H1 (cell line): Measurements from ENCODE around the gene COMMD1. TPM values are rescaled to one million over a fixed set of nuclear protein-coding genes. Genes with fewer than 3 reads are reported as not detected.

Source experiments
- CTCF ChIA-PET: fragments of 300-600 bp; sonication (Branson Sonifier 250); formaldehyde crosslinking; loops from one replicate; lab custom pipeline; 2021; ENCODE audit not compliant: partially characterized antibody; lab: Charles Lee
- POLR2A ChIA-PET: fragments of 300-600 bp; sonication (Branson Sonifier 250); formaldehyde crosslinking; loops from one replicate; lab custom pipeline; 2021; ENCODE audit warnings: inconsistent platforms; ENCODE audit not compliant: partially characterized antibody; lab: Charles Lee
- DNase-seq, 2 experiments: peaks; one replicate each; pipeline versions ENCODE4 v3.0.0 to v3.0.0-alpha.2; 2010 to 2022; ENCODE audit warnings: low spot score in 2 of 2, low read depth in 1 of 2, mixed read lengths in 1 of 2
- FAIRE-seq: peaks from 2 replicates; lab custom pipeline; 2011; peaks lifted over from hg19 to GRCh38; lab: Jason Lieb, UNC
- H2AFZ ChIP-seq: 2 replicates; pipeline ENCODE4 v1.8.1; 2012; ENCODE audit warnings: low read length, inconsistent platforms
- H2AK5ac ChIP-seq: 2 replicates; pipeline ENCODE4 v1.6.1; 2013; ENCODE audit warnings: low read depth, low read length
- H2BK120ac ChIP-seq: replicated peaks from 2 replicates; pipeline ENCODE3; 2013; ENCODE audit warnings: low read depth, low read length, inconsistent platforms
- H2BK12ac ChIP-seq: 2 replicates; pipeline ENCODE4 v1.6.1; 2013; ENCODE audit warnings: low read depth, low read length
- H2BK15ac ChIP-seq: 2 replicates; pipeline ENCODE4 v1.6.1; 2013; ENCODE audit warnings: low read length
- H2BK20ac ChIP-seq: 2 replicates; pipeline ENCODE4 v1.6.1; 2013; ENCODE audit warnings: low read length
- H2BK5ac ChIP-seq: 2 replicates; pipeline ENCODE4 v1.6.1; 2013; ENCODE audit warnings: low read depth, low read length
- H3K14ac ChIP-seq: 2 replicates; pipeline ENCODE4 v1.6.1; 2013; ENCODE audit warnings: inconsistent platforms; ENCODE audit not compliant: insufficient read length
- H3K18ac ChIP-seq: 2 replicates; pipeline ENCODE4 v1.6.1; 2013; ENCODE audit warnings: low read length; ENCODE audit errors: extremely low read depth
- H3K23ac ChIP-seq: 2 replicates; pipeline ENCODE4 v1.6.1; 2013; ENCODE audit warnings: inconsistent platforms; ENCODE audit not compliant: insufficient read length
- H3K23me2 ChIP-seq: 2 replicates; pipeline ENCODE4 v1.6.1; 2013; ENCODE audit warnings: low read depth, low read length
- H3K27ac ChIP-seq: 2 replicates; pipeline ENCODE4 v1.6.1; 2011; ENCODE audit warnings: low read depth, low read length, inconsistent platforms
- H3K27me3 ChIP-seq, 4 experiments: replicated peaks in 1 of 4; 1 replicate in 1 of 4; 2 replicates in 3 of 4; pipeline versions ENCODE4 v1.6.1 to v1.8.1; 2011 to 2013; ENCODE audit warnings: low read length in 3 of 4, mild to moderate bottlenecking in 3 of 4, inconsistent platforms in 2 of 4, mixed read lengths in 2 of 4, moderate library complexity in 1 of 4; ENCODE audit not compliant: control insufficient read depth in 3 of 4, insufficient read depth in 3 of 4; ENCODE audit errors: extremely low read depth in 1 of 4
- H3K36me3 ChIP-seq, 4 experiments: 2 replicates each; pipeline versions ENCODE4 v1.6.1 to v1.8.1; 2011 to 2013; ENCODE audit warnings: mild to moderate bottlenecking in 4 of 4, low read length in 3 of 4, moderate library complexity in 2 of 4, control low read depth in 1 of 4, inconsistent platforms in 1 of 4; ENCODE audit not compliant: insufficient read depth in 4 of 4, control insufficient read depth in 2 of 4
- H3K4ac ChIP-seq: replicated peaks from 2 replicates; pipeline ENCODE3; 2013; ENCODE audit warnings: low read length, low read depth, mixed read lengths, inconsistent platforms; ENCODE audit not compliant: insufficient read length
- H3K4me1 ChIP-seq, 4 experiments: replicated peaks in 1 of 4; 1 replicate in 1 of 4; 2 replicates in 3 of 4; pipeline versions ENCODE4 v1.6.1 to v1.8.1; 2011 to 2013; ENCODE audit warnings: low read length in 3 of 4, inconsistent platforms in 2 of 4, mixed read lengths in 1 of 4; ENCODE audit not compliant: insufficient read depth in 4 of 4, control insufficient read depth in 3 of 4
- H3K4me2 ChIP-seq, 2 experiments: 2 replicates each; pipeline versions ENCODE4 v1.6.1 to v1.8.1; 2011 to 2013; ENCODE audit warnings: low read depth in 2 of 2, low read length in 2 of 2, control low read depth in 1 of 2, inconsistent platforms in 1 of 2, mild to moderate bottlenecking in 1 of 2; ENCODE audit not compliant: insufficient read depth in 1 of 2
- H3K4me3 ChIP-seq, 4 experiments: fragments of 200-600, 300-600 bp in 1 of 4; sonication (generic), shearing (Covaris generic), sonication (Bioruptor Twin) in 1 of 4; 2 replicates each; pipeline versions ENCODE4 v1.5.1 to v1.8.1; 2011 to 2016; ENCODE audit warnings: low read length in 4 of 4, low read depth in 3 of 4, control low read depth in 2 of 4, inconsistent platforms in 2 of 4, mild to moderate bottlenecking in 2 of 4, mixed read lengths in 1 of 4, moderate library complexity in 1 of 4; ENCODE audit not compliant: insufficient read depth in 2 of 4; ENCODE audit errors: extremely low read depth in 1 of 4
- H3K56ac ChIP-seq: replicated peaks from 2 replicates; pipeline ENCODE3; 2013; ENCODE audit warnings: low read depth, mild to moderate bottlenecking, mixed read lengths, low read length, inconsistent platforms; ENCODE audit not compliant: insufficient read length
- H3K79me1 ChIP-seq: 2 replicates; pipeline ENCODE4 v1.6.1; 2013; ENCODE audit warnings: low read depth, low read length, control low read depth
- H3K79me2 ChIP-seq, 2 experiments: 2 replicates each; pipeline versions ENCODE4 v1.6.1 to v1.8.1; 2012 to 2013; ENCODE audit warnings: low read length in 2 of 2, mild to moderate bottlenecking in 2 of 2, inconsistent platforms in 1 of 2; ENCODE audit not compliant: insufficient read depth in 2 of 2, control insufficient read depth in 1 of 2
- H3K9ac ChIP-seq, 4 experiments: replicated peaks in 1 of 4; 1 replicate in 1 of 4; 2 replicates in 3 of 4; pipeline versions ENCODE4 v1.6.1 to v1.8.1; 2011 to 2013; ENCODE audit warnings: low read depth in 3 of 4, low read length in 3 of 4, control low read depth in 2 of 4, mild to moderate bottlenecking in 2 of 4, moderate library complexity in 2 of 4, inconsistent platforms in 1 of 4; ENCODE audit errors: extremely low read depth in 1 of 4
- H3K9me3 ChIP-seq, 2 experiments: 2 replicates each; pipeline versions ENCODE4 v1.6.1 to v1.8.1; 2012 to 2013; ENCODE audit warnings: mild to moderate bottlenecking in 2 of 2, moderate library complexity in 2 of 2, control low read depth in 1 of 2, inconsistent platforms in 1 of 2, low read depth in 1 of 2, low read length in 1 of 2, mixed read lengths in 1 of 2; ENCODE audit not compliant: insufficient read depth in 2 of 2
- H4K20me1 ChIP-seq, 2 experiments: replicated peaks in 1 of 2; 2 replicates each; pipeline versions ENCODE3 to v1.8.1; 2011 to 2013; ENCODE audit warnings: inconsistent platforms in 2 of 2, low read length in 2 of 2, mild to moderate bottlenecking in 1 of 2; ENCODE audit not compliant: insufficient read depth in 2 of 2, control insufficient read depth in 1 of 2
- H4K5ac ChIP-seq: 2 replicates; pipeline ENCODE4 v1.6.1; 2013; ENCODE audit warnings: low read length, low read depth, mixed read lengths, inconsistent platforms; ENCODE audit not compliant: insufficient read length
- H4K8ac ChIP-seq: 2 replicates; pipeline ENCODE4 v1.8.0; 2013; ENCODE audit warnings: mild to moderate bottlenecking, moderate library complexity, low read length, inconsistent platforms; ENCODE audit not compliant: insufficient read depth; ENCODE audit errors: extremely low read depth
- H4K91ac ChIP-seq: replicated peaks from 2 replicates; pipeline ENCODE3; 2013; ENCODE audit warnings: low read length, mixed read lengths, inconsistent platforms; ENCODE audit not compliant: insufficient read length
- BRCA1 ChIP-seq: IDR thresholded peaks from 2 replicates; pipeline ENCODE4 v1.6.1; 2012; ENCODE audit warnings: low read depth, low read length, improper control_type of control experiment
- KDM1A ChIP-seq: fragments of 200-600, 300-600 bp; sonication (generic); IDR thresholded peaks from 2 replicates; pipeline ENCODE4 v1.7.1; 2016; ENCODE audit warnings: mild to moderate bottlenecking, low read length, borderline replicate concordance
- KDM5A ChIP-seq: fragments of 200-600 bp; IDR thresholded peaks from 2 replicates; pipeline ENCODE4 v1.7.1; 2012; ENCODE audit warnings: mild to moderate bottlenecking, low read length, inconsistent platforms, mixed read lengths
- NANOG ChIP-seq: IDR thresholded peaks from 2 replicates; pipeline ENCODE4 v1.6.1; 2011; ENCODE audit warnings: low read length, low read depth, mild to moderate bottlenecking, inconsistent platforms; ENCODE audit not compliant: insufficient read depth, poor library complexity, severe bottlenecking
- POU5F1 ChIP-seq: IDR thresholded peaks from 2 replicates; pipeline ENCODE4 v1.6.1; 2011; ENCODE audit warnings: low read depth, mild to moderate bottlenecking, low read length, moderate library complexity
- RBBP5 ChIP-seq: IDR thresholded peaks from 2 replicates; pipeline ENCODE4 v1.7.1; 2012; ENCODE audit warnings: low read depth, mild to moderate bottlenecking, inconsistent platforms, low read length, moderate library complexity, borderline replicate concordance
- RNF2 ChIP-seq: fragments of 200-900, 300-1000 bp; sonication (generic); IDR thresholded peaks from 2 replicates; pipeline ENCODE4 v1.7.1; 2016; ENCODE audit warnings: borderline replicate concordance, low read depth, mild to moderate bottlenecking, antibody characterized with exemption, low read length; ENCODE audit not compliant: poor library complexity, severe bottlenecking; ENCODE audit errors: missing control alignments
- SIX5 ChIP-seq: IDR thresholded peaks from 2 replicates; pipeline ENCODE4 v1.6.1; 2011; ENCODE audit warnings: mild to moderate bottlenecking, low read depth, low read length
- SUZ12 ChIP-seq: fragments of 200-600 bp; sonication (generic); IDR thresholded peaks from 2 replicates; pipeline ENCODE4 v1.6.1; 2012; ENCODE audit warnings: mild to moderate bottlenecking, inconsistent platforms, low read length, moderate library complexity, mixed read lengths
- TAF1 ChIP-seq: IDR thresholded peaks from 2 replicates; pipeline ENCODE4 v1.6.1; 2011; ENCODE audit warnings: mild to moderate bottlenecking, low read depth, low read length
- TCF12 ChIP-seq: IDR thresholded peaks from 2 replicates; pipeline ENCODE4 v1.6.1; 2011; ENCODE audit warnings: low read depth, mild to moderate bottlenecking, low read length
- whole genome bisulfite sequencing, 2 experiments: shearing (Covaris generic) in 1 of 2; methylation state at CpG; one replicate each; pipeline versions ENCODE4 v1.1.6 to v1.1.7; 2013 to 2015; ENCODE audit warnings: low lambda C conversion rate in 2 of 2, mixed read lengths in 2 of 2, inconsistent platforms in 1 of 2, low coverage in 1 of 2, missing lambda C conversion rate in 1 of 2; ENCODE audit not compliant: insufficient replicate concordance in 2 of 2, insufficient coverage in 1 of 2, insufficient read length in 1 of 2; ENCODE audit errors: extremely low coverage in 1 of 2, missing lambda C conversion rate in 1 of 2; 5-methylcytosine and 5-hydroxymethylcytosine counted together
- polyA plus RNA-seq, 7 experiments: library from polyadenylated mRNA; depleted of rRNA in 3 of 7; stranded (reverse) in 5 of 7; unstranded in 2 of 7; fragments of >200 nt in 5 of 7; fragments of 200-250 nt in 2 of 7; gene quantifications; 1 replicate in 5 of 7; 2 replicates in 1 of 7; 4 replicates in 1 of 7; pipeline versions ENCODE4 v1.2.1 to v1.2.3, GENCODE V29; 2011 to 2013; ENCODE audit warnings: missing spikeins in 2 of 7, mixed read lengths in 2 of 7
- total RNA-seq: library from RNA; stranded (reverse); fragmentation: NEBNext Ultra II Directional; extraction: Animal tissue kit (Norgen Biotek cat#: 25700); gene quantifications from 2 replicates; pipeline ENCODE4 v1.2.1, GENCODE V29; 2021

Gene COMMD1
- total and polyA plus RNA-seq, 2 of the 8 experiments (the other 6 are each of a cell fraction or from before 2014, with no cell fraction given), result 23.5 to 28.3 TPM

GRCh38 chr2:62091471-62091870, 186.0 kb downstream of the COMMD1 start:
- Histone ChIP-seq H3K9me3 (no peaks in the 10 kb centered on the region), H2BK12ac (no peak overlapping the region), H3K23ac (no peak overlapping the region), H3K23me2 (no peaks in the 10 kb centered on the region; the same call in 1 of the 2 replicates), H3K4me1 (peaks cover 0 to 2% (median 1%) of the 10 kb centered on the region in 4 experiments; a peak in 4 of 7 replicates), H2BK120ac (no peak overlapping the region), H2BK5ac (no peak overlapping the region), H4K8ac (no peak overlapping the region), H3K79me2 (no peaks in the 10 kb centered on the region), H2AK5ac (no peak overlapping the region), H3K56ac (no peak overlapping the region), H3K14ac (no peak overlapping the region), H3K4me3 (no peak overlapping the region), H3K79me1 (peaks cover 2% of the 10 kb centered on the region; the same call in 1 of the 2 replicates), H2AFZ (no peak overlapping the region), H3K27me3 (no peaks in the 10 kb centered on the region), H3K9ac (no peak overlapping the region), H3K36me3 (no peaks in the 10 kb centered on the region), H3K4me2 (no peak overlapping the region), H2BK20ac (no peak overlapping the region), H4K91ac (no peak overlapping the region), H3K4ac (no peak overlapping the region), H3K18ac (no peak overlapping the region), H3K27ac (no peak overlapping the region), H4K20me1 (no peaks in the 10 kb centered on the region), H4K5ac (no peak overlapping the region), H2BK15ac (no peak overlapping the region)
- TF ChIP-seq BRCA1 (no peak), RBBP5 (no peak), SUZ12 (no peak), POU5F1 (no peak), NANOG (no peak), KDM5A (no peak), SIX5 (no peak), KDM1A (no peak), TCF12 (no peak), TAF1 (no peak), RNF2 (no peak)
- FAIRE-seq (no peak), DNase-seq (no peak)
- CTCF ChIA-PET, result no interaction called here
- POLR2A ChIA-PET, result no interaction called here
- WGBS, 2 experiments, result 100% methylated on average over 2 of the region's 2 CpGs; no CpG with 5 or more reads in 1 of the 2 experiments
